Heart left ventricle (tissue), 16 donors: ENCODE results near the gene MSH5. TPM values are rescaled to one million over a fixed set of nuclear protein-coding genes. Genes with fewer than 3 reads are reported as not detected.

Source experiments
- ATAC-seq, 4 donors: fragments of 200-7000 bp; cut with Tn5 transposase; one replicate each; pipeline ENCODE4 v1.9.1; 2020 to 2022; ENCODE audit warnings: moderate library complexity in 4 of 4, mild to moderate bottlenecking in 3 of 4, moderate number of reproducible peaks in 1 of 4
- DNase-seq, 5 donors: peaks; one replicate each; pipeline ENCODE4 v3.0.0-alpha.2; 2020
- H3K27ac ChIP-seq, 12 donors: fragments of 200-600 bp; sonication (generic) in 4 of 12; one replicate each; pipeline versions ENCODE4 v1.5.0 to v1.8.0; 2016 to 2022; ENCODE audit warnings: mild to moderate bottlenecking in 2 of 12
- H3K27me3 ChIP-seq, 9 donors: fragments of 200-600 bp; sonication (generic) in 2 of 9; one replicate each; pipeline versions ENCODE4 v1.5.1 to v1.8.0; 2016 to 2022; ENCODE audit warnings: mild to moderate bottlenecking in 3 of 9
- H3K36me3 ChIP-seq, 9 donors: fragments of 200-600 bp; sonication (generic) in 2 of 9; one replicate each; pipeline versions ENCODE4 v1.5.0 to v1.8.0; 2018 to 2022; ENCODE audit warnings: mild to moderate bottlenecking in 2 of 9
- H3K4me1 ChIP-seq, 12 donors: fragments of 200-600 bp; sonication (generic) in 4 of 12; one replicate each; pipeline versions ENCODE4 v1.5.0 to v1.8.0; 2016 to 2022; ENCODE audit warnings: mild to moderate bottlenecking in 3 of 12
- H3K4me3 ChIP-seq, 12 donors: fragments of 200-600 bp; sonication (generic) in 4 of 12; one replicate each; pipeline versions ENCODE4 v1.5.0 to v1.8.0; 2017 to 2022; ENCODE audit warnings: mild to moderate bottlenecking in 9 of 12, moderate library complexity in 4 of 12
- H3K9me3 ChIP-seq, 12 donors: fragments of 200-600 bp; sonication (generic) in 4 of 12; one replicate each; pipeline versions ENCODE4 v1.5.0 to v1.8.0; 2016 to 2022; ENCODE audit warnings: mild to moderate bottlenecking in 1 of 12
- POLR2A ChIP-seq, 2 donors: fragments of 450-650 bp; IDR thresholded peaks; one replicate each; pipeline ENCODE4 v1.6.1; 2017; ENCODE audit warnings: antibody characterized with exemption in 2 of 2, mild to moderate bottlenecking in 2 of 2, moderate library complexity in 2 of 2
- WGBS, 4 donors: extraction: QIAGEN DNeasy Blood & Tissue Kit in 2 of 4; methylation state at CpG; one replicate each; pipeline versions ENCODE4 v1.1.5 to v1.1.7; 2013 to 2018; 5-methylcytosine and 5-hydroxymethylcytosine counted together
- intact Hi-C, 10 donors: fragments of 100-400 bp; cut with DNase I; formaldehyde crosslinking; loops; one replicate each; pipeline versions ENCODE4 v1.11.1 to v1.14.2; 2022
- polyA plus RNA-seq, 2 donors: library from polyadenylated mRNA; stranded (reverse); fragments of 200-250 nt; gene quantifications; one replicate each; pipeline ENCODE4 v1.2.3, GENCODE V29; 2013
- total RNA-seq, 9 donors: library from RNA; depleted of rRNA in 2 of 9; stranded (reverse); fragments of >200 nt in 2 of 9; fragmentation: NEBNext Ultra II Directional in 3 of 9; extraction: Animal tissue kit (Norgen Biotek cat#: 25700) in 3 of 9; gene quantifications; one replicate each; pipeline versions ENCODE4 v1.1.0 to v1.2.4, GENCODE V29; 2016 to 2023
- TF ChIP-seq, protein P1 (sequence below), 12 donors: fragments of 200-600 bp; sonication (generic) in 4 of 12; IDR thresholded peaks; one replicate each; pipeline versions ENCODE4 v1.5.0 to v1.8.0; 2018 to 2022; ENCODE audit warnings: antibody characterized with exemption in 12 of 12, mild to moderate bottlenecking in 5 of 12
- donor health status: ischemic (EF 13 %, LVEDD 7.1; RV severe dilation, severe dysfunction).
- donor health status: healthy with polysubstance abuse.
- donor health status: DM: no; HTN: yes; CAD: no.
- donor health status: DM: no; HTN: no; CAD: no.
- donor health status: ischemic (EF 25% LVEDD 6.9; RV normal size, moderate dysfunction).
- donor health status: ischemic (EF 25% LVEDD 5.7; RV mildly dilated, moderate dysfunction).
- donor health status: healthy.
- donor health status: DM: yes; HTN: yes; CAD: no.
- donor health status: ischemic (EF 35%, LVEDD 5.7; RV mildly dilated, moderate dysfunction).
- donor health status: nonischemic (EF 11% LVEDD 7.7; RV severe dilation, severe dysfunction).
- donor health status: DM: yes; HTN: yes; CAD: no.
- donor health status: PGD.
- donor health status: ischemic (EF 29% LVEDD 5.4; RV normal size, mild dysfunction).
- donor health status: nonischemic (EF 23%, LVEDD 6.1; RV moderate dilation, normal function).

The MSH5 gene
- total and polyA plus RNA-seq, 11 donors: 0.44 to 8.4 (median 1.9) TPM

DNA sequence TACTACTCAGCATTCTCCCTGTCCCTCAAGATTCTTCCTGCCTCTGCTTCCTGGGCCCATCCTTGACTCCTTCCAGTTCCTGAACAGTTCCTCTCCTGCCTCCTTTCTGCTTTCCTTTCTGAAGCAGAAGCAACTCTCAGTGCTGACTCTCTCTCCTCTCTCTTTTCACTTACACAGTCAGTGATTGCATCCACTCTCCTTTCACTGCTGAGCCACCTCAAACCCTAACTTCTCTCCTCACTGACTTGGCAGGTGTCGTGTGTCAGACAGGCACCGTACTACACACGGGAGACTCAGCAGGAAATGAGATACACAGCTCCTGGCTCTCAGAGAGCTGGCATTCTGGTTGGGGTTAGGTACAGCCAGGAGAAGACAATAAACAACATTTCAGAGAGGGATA, 42.2 kb upstream of the MSH5 start:
- ATAC-seq (no peak), DNase-seq (no peak)
- whole genome bisulfite sequencing, 4 donors: 44 to 58% (median 47%) methylated on average over 3 of the region's 3 CpGs
- no peak for TF ChIP-seq POLR2A (IDR thresholded peaks at IDR 0.05)
- TF ChIP-seq, protein P1, sequence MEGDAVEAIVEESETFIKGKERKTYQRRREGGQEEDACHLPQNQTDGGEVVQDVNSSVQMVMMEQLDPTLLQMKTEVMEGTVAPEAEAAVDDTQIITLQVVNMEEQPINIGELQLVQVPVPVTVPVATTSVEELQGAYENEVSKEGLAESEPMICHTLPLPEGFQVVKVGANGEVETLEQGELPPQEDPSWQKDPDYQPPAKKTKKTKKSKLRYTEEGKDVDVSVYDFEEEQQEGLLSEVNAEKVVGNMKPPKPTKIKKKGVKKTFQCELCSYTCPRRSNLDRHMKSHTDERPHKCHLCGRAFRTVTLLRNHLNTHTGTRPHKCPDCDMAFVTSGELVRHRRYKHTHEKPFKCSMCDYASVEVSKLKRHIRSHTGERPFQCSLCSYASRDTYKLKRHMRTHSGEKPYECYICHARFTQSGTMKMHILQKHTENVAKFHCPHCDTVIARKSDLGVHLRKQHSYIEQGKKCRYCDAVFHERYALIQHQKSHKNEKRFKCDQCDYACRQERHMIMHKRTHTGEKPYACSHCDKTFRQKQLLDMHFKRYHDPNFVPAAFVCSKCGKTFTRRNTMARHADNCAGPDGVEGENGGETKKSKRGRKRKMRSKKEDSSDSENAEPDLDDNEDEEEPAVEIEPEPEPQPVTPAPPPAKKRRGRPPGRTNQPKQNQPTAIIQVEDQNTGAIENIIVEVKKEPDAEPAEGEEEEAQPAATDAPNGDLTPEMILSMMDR (IDR thresholded peaks at IDR 0.05): no peak
- Histone ChIP-seq H3K9me3 (no peaks in the 10 kb centered on the region), H3K27ac (no peak overlapping the region), H3K36me3 (peaks cover 0 to 86% (median 80%) of the 10 kb centered on the region in 9 donors), H3K27me3 (no peaks in the 10 kb centered on the region), H3K4me1 (peaks cover 3 to 33% (median 16%) of the 10 kb centered on the region in 12 donors), H3K4me3 (no peak overlapping the region)
- intact Hi-C loops: no loop called here

- 88 to 92% (median 89%) methylated on average over 5 of the region's 5 CpGs for WGBS, 4 donors
- DNase-seq (no peak), ATAC-seq (no peak)
- no peak for TF ChIP-seq POLR2A (IDR thresholded peaks at IDR 0.05)
- TF ChIP-seq, protein P1 (IDR thresholded peaks at IDR 0.05): no peak
- Histone ChIP-seq H3K27ac (no peak overlapping the region), H3K4me1 (peaks cover 3 to 38% (median 21%) of the 10 kb centered on the region in 12 donors), H3K36me3 (peaks cover 0 to 53% (median 46%) of the 10 kb centered on the region in 9 donors), H3K9me3 (no peaks in the 10 kb centered on the region), H3K27me3 (no peaks in the 10 kb centered on the region), H3K4me3 (peak overlapping the region in 3 of 12 donors; percentile 74 to 99 (median 80))
- intact Hi-C loops: loop anchor here in 2 of 10 donors (5.0 kb wide), 2 partner anchors 36 to 131 kb away; partner anchors contain the start of gene CLIC1 (in 1 of the 2)
Observed at GRCh38 chr6:31700740-31701401, 38.9 kb upstream of the MSH5 start.

GRCh38 chr6:31701666-31702404, 38.0 kb upstream of the MSH5 start:
- Histone ChIP-seq H3K9me3 (no peaks in the 10 kb centered on the region), H3K27ac (peak overlapping the region; percentile 90 to 100 (median 98)), H3K36me3 (peaks cover 0 to 43% (median 37%) of the 10 kb centered on the region in 9 donors), H3K27me3 (no peaks in the 10 kb centered on the region), H3K4me3 (peak overlapping the region; percentile 58 to 99 (median 78)), H3K4me1 (peaks cover 3 to 38% (median 21%) of the 10 kb centered on the region in 12 donors)
- 16 to 21% (median 18%) methylated on average over 7 of the region's 7 CpGs for WGBS, 4 donors
- TF ChIP-seq, protein P1 (IDR thresholded peaks at IDR 0.05): no peak
- TF ChIP-seq POLR2A (IDR thresholded peaks at IDR 0.05): no peak
- peak in 1 of 4 donors; percentile 8 for ATAC-seq
- peak in 4 of 5 donors; percentile 39 to 65 (median 56) for DNase-seq
- intact Hi-C loops: loop anchor here in 4 of 10 donors (2.0 to 5.0 kb wide), 3 partner anchors 27 to 130 kb away; partner anchors contain the start of genes DDAH2 (in 2 of the 4) and CLIC1 (in 1 of the 4)

DNA sequence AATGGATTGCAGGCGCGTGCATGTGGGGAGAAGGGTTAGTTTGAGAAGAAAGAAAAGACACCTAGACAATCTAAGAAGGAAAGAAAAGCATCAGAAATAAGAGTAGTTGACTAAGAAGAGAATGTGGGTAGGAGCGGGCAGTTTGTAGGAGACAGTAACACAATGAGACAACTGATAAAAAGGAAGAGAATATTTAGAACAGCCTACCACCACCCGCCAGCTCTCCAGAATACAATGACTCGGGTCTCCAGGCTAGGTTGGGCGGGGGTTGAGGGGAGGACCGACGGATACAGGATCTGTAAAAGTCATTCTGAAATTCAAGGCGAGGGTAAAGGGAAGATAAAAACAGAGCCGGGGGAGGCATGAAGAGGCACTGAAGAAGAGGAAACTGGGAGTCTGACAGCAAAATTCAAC, 37.4 kb upstream of the MSH5 start:
- WGBS, 4 donors: 0 to 1% (median 1%) methylated on average over 10 of the region's 10 CpGs
- Histone ChIP-seq H3K36me3 (peaks cover 0 to 38% (median 31%) of the 10 kb centered on the region in 9 donors), H3K4me1 (peaks cover 3 to 35% (median 21%) of the 10 kb centered on the region in 12 donors), H3K27ac (peak overlapping the region; percentile 90 to 100 (median 98)), H3K27me3 (no peaks in the 10 kb centered on the region), H3K9me3 (no peaks in the 10 kb centered on the region), H3K4me3 (peak overlapping the region; percentile 58 to 99 (median 78))
- peak in 2 of 4 donors; percentile 24 to 29 for ATAC-seq
- peak in 2 of 5 donors; percentile 27 for DNase-seq
- intact Hi-C loops: loop anchor here in 4 of 10 donors (2.0 to 5.0 kb wide), 3 partner anchors 26 to 130 kb away; partner anchors contain the start of genes DDAH2 (in 2 of the 4) and CLIC1 (in 1 of the 4)
- TF ChIP-seq, protein P1 (IDR thresholded peaks at IDR 0.05): no peak
- TF ChIP-seq POLR2A (IDR thresholded peaks at IDR 0.05): no peak
